NCI-H526 treated with DMSO at 0.1 percent for 48 hours (cell line): Measurements from ENCODE around the gene HRH3.

Experiments used
- DNase-seq: peaks from one replicate; lab custom pipeline; 2025; lab: John Stamatoyannopoulos, UW

Gene HRH3

GRCh38 chr20:62215020-62215990 is 4.8 kb downstream of the HRH3 start:
- no peak for DNase-seq

GRCh38 chr20:62214067-62214466 is 6.0 kb downstream of the HRH3 start:
- DNase-seq = peak; percentile 22

DNA sequence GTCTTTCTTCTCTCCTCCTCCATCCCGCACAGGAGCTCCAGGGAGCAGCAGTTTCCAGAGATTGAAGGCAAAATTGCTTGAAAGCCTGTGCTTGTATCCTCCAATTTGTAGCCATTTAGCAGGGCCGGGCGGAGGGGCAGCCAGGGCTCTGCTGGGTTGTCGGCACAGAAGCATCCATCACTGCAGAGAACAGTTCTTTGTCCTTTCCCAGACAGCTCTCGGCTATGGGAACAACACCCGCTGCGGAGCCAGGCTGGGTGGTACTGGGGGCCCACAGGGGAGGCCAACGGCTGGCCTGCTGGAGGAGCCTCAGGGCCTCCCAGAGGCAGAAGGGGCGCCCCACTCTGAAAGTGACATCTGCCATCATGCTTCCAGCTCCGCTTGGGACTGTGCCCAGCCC is 7.8 kb downstream of the HRH3 start:
- no peak for DNase-seq

- DNase-seq = no peak
Observed at GRCh38 chr20:62211769-62212288, 8.2 kb downstream of the HRH3 start.

DNA sequence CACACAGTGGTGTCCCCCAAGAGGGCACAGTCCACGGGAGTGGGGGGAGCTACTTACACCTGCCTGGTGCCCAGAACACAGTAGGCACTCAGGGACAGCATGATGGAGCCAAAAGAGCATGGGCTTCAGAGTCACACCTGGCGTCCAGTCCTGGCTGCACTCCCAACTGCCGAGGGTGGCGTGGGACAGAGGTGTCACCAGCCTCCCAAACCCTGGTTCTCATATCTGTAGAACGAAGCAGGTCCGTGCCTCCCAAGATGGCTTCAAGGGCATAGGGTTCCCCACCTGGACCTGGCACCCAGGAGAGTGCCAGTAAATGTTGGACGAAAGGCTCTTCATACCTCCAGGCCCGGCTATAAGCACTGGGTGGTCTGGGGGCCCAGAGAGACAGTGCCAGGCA is 8.9 kb downstream of the HRH3 start:
- DNase-seq = no peak

GRCh38 chr20:62210496-62210855 is 9.6 kb downstream of the HRH3 start:
- DNase-seq = no peak

- no peak for DNase-seq
Observed at GRCh38 chr20:62209850-62210495, 10.1 kb downstream of the HRH3 start.

GRCh38 chr20:62208795-62209755 is 11.0 kb downstream of the HRH3 start:
- no peak for DNase-seq

GRCh38 chr20:62208061-62208794 is 11.8 kb downstream of the HRH3 start:
- DNase-seq = no peak

- DNase-seq = no peak
Observed at GRCh38 chr20:62206388-62206775, 13.7 kb downstream of the HRH3 start.

DNA sequence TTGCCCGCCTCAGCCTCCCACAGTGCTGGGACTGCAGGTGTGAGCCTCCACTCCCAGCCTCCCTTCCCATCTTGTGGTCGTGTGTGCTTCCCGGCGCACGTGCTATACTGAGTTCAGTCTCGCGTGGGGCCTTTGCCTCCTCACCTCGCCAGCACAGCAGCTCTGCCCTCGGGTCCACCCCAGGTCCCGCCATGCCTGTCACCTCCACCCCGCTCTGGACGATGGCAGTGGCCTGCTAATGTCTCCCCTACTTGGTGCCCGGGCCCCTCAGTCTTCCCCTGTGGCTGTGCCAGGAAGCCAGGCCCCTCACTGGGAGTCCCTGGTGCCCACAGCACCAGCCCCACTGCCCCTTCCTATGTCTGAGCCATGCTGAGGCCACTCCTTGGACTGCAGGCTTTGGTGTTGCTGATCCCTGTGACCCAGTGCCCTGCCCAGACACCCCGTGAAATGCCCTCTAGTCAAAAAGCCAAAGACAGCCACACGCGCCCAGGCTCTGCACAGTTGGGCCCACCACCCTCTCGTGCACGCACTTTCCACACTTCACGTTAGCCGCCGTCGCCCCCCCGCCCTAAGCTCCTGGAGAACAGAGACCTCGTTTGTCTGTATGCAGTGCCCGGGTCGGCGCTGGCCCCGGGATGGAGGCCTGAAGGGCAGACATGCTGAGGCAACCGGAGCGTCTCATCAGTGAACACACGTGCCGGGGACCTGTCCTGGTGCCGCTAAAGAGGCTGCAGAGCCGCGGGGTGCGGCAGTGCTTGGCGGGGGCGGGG is 14.3 kb downstream of the HRH3 start:
- DNase-seq = no peak

DNA sequence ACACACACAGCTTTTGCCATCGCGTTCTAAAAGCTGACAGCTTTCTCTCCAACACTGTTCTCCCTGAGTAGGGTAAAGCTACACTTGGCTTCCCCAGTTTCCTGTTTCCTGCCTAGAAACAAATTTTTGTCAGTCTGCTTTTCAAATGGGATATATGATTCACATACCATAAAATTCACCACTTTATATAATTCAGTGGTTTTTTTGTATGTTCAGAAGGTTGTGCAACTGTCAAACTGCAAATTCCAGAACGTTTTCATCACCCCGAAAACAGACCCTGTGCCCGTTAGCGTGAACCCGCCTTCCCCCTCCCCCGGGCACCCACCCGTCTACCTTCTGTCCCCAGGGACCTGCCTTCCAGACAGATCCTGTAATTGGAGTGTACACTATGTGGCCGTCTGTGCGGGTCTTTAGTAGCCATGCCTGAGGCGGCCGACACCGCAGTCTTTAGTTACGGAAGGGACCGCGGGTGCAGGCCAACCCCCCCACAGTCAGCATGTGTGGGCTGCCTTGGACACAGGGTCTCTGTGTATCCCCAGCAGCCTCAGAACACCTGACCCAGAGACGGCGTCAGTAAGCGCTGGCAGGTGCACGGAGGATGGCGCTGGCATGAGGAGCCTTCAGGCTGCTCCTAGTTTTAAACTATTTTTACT is 16.6 kb downstream of the HRH3 start:
- DNase-seq = peak; percentile 9

- no peak for DNase-seq
Observed at GRCh38 chr20:62202676-62203377, 17.3 kb downstream of the HRH3 start.

GRCh38 chr20:62202083-62202395 is 18.0 kb downstream of the HRH3 start:
- no peak for DNase-seq

GRCh38 chr20:62201173-62202082 is 18.6 kb downstream of the HRH3 start:
- no peak for DNase-seq

DNA sequence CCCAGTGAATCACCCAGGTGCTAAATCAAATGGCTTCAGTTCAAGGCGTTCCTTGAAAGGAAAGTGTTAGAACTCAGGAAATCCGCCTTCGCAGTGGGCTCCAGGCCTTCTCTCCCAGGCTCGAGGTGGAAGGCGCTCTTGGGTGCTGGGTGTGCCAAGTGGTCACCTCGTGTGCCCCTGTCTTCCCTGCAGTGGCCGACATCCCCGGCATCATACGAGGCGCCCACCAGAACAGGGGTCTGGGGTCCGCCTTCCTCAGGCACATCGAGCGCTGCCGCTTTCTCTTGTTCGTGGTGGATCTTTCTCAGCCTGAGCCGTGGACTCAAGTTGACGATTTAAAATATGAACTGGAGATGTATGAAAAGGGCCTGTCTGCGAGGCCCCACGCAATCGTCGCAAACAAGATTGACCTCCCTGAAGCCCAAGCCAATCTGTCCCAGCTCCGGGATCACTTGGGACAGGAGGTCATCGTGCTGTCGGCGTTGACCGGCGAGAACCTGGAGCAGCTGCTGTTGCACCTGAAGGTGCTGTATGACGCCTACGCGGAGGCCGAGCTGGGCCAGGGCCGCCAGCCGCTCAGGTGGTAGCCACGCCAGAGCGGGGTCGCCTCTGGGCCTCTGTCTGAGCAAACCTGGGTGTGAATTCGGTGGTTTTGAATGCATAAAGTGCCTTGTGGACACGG is 19.4 kb downstream of the HRH3 start:
- DNase-seq = no peak

GRCh38 chr20:62198931-62199330 is 21.1 kb downstream of the HRH3 start:
- no peak for DNase-seq

DNA sequence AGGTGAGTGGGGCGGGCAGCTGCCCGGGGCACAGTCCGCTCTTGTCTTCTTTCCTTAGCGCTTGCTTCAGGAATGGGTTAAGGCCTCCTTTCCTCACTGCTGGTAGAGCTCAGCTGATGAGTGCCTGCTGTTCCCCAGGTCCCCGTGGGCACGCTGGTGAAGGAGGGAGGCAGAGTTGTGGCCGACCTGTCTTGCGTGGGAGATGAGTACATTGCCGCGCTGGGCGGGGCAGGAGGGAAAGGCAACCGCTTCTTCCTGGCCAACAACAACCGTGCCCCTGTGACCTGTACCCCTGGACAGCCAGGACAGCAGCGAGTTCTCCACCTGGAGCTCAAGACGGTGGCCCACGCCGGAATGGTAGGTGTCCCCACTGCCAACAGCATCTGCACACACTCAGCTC is 21.6 kb downstream of the HRH3 start:
- DNase-seq = no peak
